ENCODE results near the gene SANBR.

DNA sequence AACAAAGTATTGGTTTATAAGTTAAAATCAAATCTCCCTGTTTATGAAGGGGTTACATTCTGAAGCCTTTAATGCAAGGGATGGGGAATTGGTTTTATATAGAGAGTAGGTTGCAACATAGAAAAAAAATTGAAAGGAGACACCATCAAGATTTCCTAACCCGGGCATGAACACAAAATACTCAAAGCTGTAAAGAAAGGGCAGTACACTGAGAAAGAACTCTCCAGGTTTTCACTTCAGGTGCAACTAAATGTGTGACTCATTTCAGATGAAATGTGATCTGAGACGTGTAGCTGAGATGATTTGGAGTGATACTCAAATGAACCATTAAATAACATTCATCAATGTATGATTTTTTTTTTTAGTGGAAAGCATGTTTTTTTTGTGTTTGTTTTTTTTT is 43.6 kb downstream of the SANBR start:
- TF ChIP-seq EP300 (IDR thresholded peaks at IDR 0.05) = no peak
- TF ChIP-seq, protein P1, sequence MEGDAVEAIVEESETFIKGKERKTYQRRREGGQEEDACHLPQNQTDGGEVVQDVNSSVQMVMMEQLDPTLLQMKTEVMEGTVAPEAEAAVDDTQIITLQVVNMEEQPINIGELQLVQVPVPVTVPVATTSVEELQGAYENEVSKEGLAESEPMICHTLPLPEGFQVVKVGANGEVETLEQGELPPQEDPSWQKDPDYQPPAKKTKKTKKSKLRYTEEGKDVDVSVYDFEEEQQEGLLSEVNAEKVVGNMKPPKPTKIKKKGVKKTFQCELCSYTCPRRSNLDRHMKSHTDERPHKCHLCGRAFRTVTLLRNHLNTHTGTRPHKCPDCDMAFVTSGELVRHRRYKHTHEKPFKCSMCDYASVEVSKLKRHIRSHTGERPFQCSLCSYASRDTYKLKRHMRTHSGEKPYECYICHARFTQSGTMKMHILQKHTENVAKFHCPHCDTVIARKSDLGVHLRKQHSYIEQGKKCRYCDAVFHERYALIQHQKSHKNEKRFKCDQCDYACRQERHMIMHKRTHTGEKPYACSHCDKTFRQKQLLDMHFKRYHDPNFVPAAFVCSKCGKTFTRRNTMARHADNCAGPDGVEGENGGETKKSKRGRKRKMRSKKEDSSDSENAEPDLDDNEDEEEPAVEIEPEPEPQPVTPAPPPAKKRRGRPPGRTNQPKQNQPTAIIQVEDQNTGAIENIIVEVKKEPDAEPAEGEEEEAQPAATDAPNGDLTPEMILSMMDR (IDR thresholded peaks at IDR 0.05) = no peak
- no peak for TF ChIP-seq POLR2A (IDR thresholded peaks at IDR 0.05)
- TF ChIP-seq POLR2AphosphoS5 (IDR thresholded peaks at IDR 0.05) = no peak

Measured in upper lobe of left lung (tissue), 4 donors.